ENCODE results near the gene TOR4A. TPM values are rescaled to one million over a fixed set of nuclear protein-coding genes. Genes with fewer than 3 reads are reported as not detected.

The TOR4A gene
- total and polyA plus RNA-seq, 2 donors (not counting 1 experiment from before 2014, with no cell fraction given) = 8.3 to 15.3 TPM

DNA sequence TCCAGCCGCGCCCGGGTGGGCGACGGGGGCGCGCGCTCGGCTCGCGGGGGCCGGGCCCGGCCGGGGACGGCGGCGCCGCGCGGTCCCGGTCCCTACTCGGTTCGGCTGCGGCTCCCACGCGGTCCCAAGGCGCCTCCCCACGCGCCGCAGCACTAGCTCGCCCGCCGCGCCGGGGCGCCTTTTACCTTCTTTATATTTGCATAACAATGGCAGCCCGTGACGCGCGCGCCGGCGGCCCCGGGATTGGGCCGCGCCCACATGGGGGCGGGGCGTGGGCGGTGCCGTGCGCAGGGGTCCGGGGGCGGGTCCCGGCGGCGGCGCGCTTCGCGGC lies 24.6 kb downstream of the TOR4A start, which contains the start of gene NRARP:
TSS of gene NRARP (minus strand) at position 154 of the 331 bp plus-strand sequence. CDS start 343 bp downstream, outside the sequence.
- Histone ChIP-seq H3K9ac (ENCODE audit: low read length) (peak within 1 kb of the TSS; percentile 71), H4K20me1 (ENCODE audit: control insufficient read depth, insufficient read depth, low read length, poor library complexity, severe bottlenecking) (peaks cover 5% of the 10 kb centered on the region), H2AFZ (ENCODE audit: insufficient read depth, low read depth, low read length, poor library complexity, severe bottlenecking) (peak within 1 kb of the TSS; percentile 85), H3K79me2 (ENCODE audit: control insufficient read depth, insufficient read depth, low read length) (no peaks in the 10 kb centered on the region), H3K4me2 (replicated peaks; ENCODE audit: low read depth, low read length, poor library complexity, severe bottlenecking) (peak within 1 kb of the TSS; percentile 96), H3K36me3 (replicated peaks in 1 of 2; ENCODE audit: control extremely low read depth in 1 of 2, control insufficient read depth in 1 of 2, extremely low read depth in 1 of 2, insufficient read depth in 2 of 2, low read length in 1 of 2) (no peaks in the 10 kb centered on the region), H3K9me3 (ENCODE audit: control extremely low read depth in 1 of 3, control insufficient read depth in 2 of 3, insufficient read depth in 1 of 3, low read length in 2 of 3) (peaks cover 0 to 22% (median 0%) of the 10 kb centered on the region in 3 donors), H3K27ac (ENCODE audit: low read length in 2 of 2) (peak within 1 kb of the TSS in 1 of 2 donors; percentile 67), H3K4me3 (ENCODE audit: control extremely low read depth in 1 of 5, extremely low read depth in 1 of 5, insufficient read depth in 1 of 5, low read depth in 2 of 5, low read length in 4 of 5) (peak within 1 kb of the TSS; percentile 38 to 63 (median 56)), H3K27me3 (replicated peaks in 1 of 4; ENCODE audit: control extremely low read depth in 1 of 4, control insufficient read depth in 3 of 4, insufficient read depth in 4 of 4, low read length in 3 of 4) (peaks cover 0 to 69% (median 37%) of the 10 kb centered on the region in 4 experiments), H3K4me1 (ENCODE audit: control insufficient read depth in 2 of 2, insufficient read depth in 2 of 2, low read length in 2 of 2) (peaks cover 45 to 48% of the 10 kb centered on the region in 2 donors)
- Mint-ChIP-seq H3K9me3 (ENCODE audit: insufficient read depth) (no peaks in the 10 kb centered on the region), H3K27me3 (peaks cover 11% of the 10 kb centered on the region), H3K27ac (peak within 1 kb of the TSS; percentile 20), H3K4me1 (peaks cover 22% of the 10 kb centered on the region), H3K4me3 (peak within 1 kb of the TSS; percentile 83)
- DNase-seq (peak; percentile 95), ATAC-seq (ENCODE audit: low read depth) (peak; percentile 86)
- intact Hi-C loops (cut with micrococcal nuclease) = loop anchor here (1.0 kb wide), 2 partner anchors 24 to 121 kb away; partner anchors contain the start of genes EXD3 and NOXA1
- ChIA-PET CTCF (interaction anchor here (0.7 to 4.1 kb wide), 23 partner anchors 9 to 233 kb away, joined by 3 to 25 read pairs (median 4); partner anchors contain the start of genes EXD3, MAN1B1, NELFB and NOXA1), POLR2A (interaction anchor here (0.6 to 1.9 kb wide), 6 partner anchors 11 to 121 kb away, joined by 3 to 9 read pairs (median 5); partner anchors contain the start of genes EXD3, NOXA1 and TUBB4B)
- under 1% methylated on average over 60 of the region's 60 CpGs for WGBS (ENCODE audit: insufficient coverage)
- TF ChIP-seq EZH2 (IDR thresholded peaks at IDR 0.05; ENCODE audit: borderline replicate concordance, insufficient read depth, low read depth, low read length, poor library complexity, severe bottlenecking) = no peak
- TF ChIP-seq, protein P1, sequence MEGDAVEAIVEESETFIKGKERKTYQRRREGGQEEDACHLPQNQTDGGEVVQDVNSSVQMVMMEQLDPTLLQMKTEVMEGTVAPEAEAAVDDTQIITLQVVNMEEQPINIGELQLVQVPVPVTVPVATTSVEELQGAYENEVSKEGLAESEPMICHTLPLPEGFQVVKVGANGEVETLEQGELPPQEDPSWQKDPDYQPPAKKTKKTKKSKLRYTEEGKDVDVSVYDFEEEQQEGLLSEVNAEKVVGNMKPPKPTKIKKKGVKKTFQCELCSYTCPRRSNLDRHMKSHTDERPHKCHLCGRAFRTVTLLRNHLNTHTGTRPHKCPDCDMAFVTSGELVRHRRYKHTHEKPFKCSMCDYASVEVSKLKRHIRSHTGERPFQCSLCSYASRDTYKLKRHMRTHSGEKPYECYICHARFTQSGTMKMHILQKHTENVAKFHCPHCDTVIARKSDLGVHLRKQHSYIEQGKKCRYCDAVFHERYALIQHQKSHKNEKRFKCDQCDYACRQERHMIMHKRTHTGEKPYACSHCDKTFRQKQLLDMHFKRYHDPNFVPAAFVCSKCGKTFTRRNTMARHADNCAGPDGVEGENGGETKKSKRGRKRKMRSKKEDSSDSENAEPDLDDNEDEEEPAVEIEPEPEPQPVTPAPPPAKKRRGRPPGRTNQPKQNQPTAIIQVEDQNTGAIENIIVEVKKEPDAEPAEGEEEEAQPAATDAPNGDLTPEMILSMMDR (IDR thresholded peaks at IDR 0.05) = no peak

Measured in B cell (primary cell).